Left colon (tissue), 2 donors: ENCODE measurements around the gene LRFN2. TPM values are rescaled to one million over a fixed set of nuclear protein-coding genes. Genes with fewer than 3 reads are reported as not detected.

Source experiments
- ATAC-seq: fragments of 200-7000 bp; cut with Tn5 transposase; one replicate; pipeline ENCODE4 v1.9.1; 2020; ENCODE audit warnings: mild to moderate bottlenecking, moderate library complexity
- DNase-seq, 2 donors: peaks; one replicate each; pipeline ENCODE4 v3.0.0-alpha.2; 2020
- intact Hi-C, 2 donors: fragments of 100-400 bp; cut with DNase I in 1 of 2; cut with micrococcal nuclease in 1 of 2; formaldehyde crosslinking; loops; one replicate each; pipeline versions ENCODE4 v1.11.2 to v1.14.0; 2022; cut with DNase I, micrococcal nuclease
- total RNA-seq, 2 donors: library from RNA; stranded (reverse); fragmentation: NEBNext Ultra II Directional; extraction: Animal tissue kit (Norgen Biotek cat#: 25700); gene quantifications; one replicate each; pipeline ENCODE4 v1.2.1, GENCODE V29; 2021
- donor health status: DM: no; HTN: no; CAD: no.
- donor health status: DM: yes; HTN: yes; CAD: no.

LRFN2 gene
- total RNA-seq, 2 donors from 2014 or later: 0.36 to 0.64 TPM

- ATAC-seq (no peak), DNase-seq (no peak)
- intact Hi-C loops: loop anchor here in 1 of 2 donors (10.0 kb wide), 1 partner anchor 1316 kb away; no protein-coding TSS in a partner anchor
These were observed 96.7 kb downstream of the LRFN2 start for GRCh38 chr6:40490508-40490907.

- no peak for DNase-seq
- ATAC-seq: no peak
- intact Hi-C loops: loop anchor here in 1 of 2 donors (10.0 kb wide), 1 partner anchor 1315 kb away; no protein-coding TSS in a partner anchor
These were observed 97.4 kb downstream of the LRFN2 start for GRCh38 chr6:40489798-40490197.

- DNase-seq (no peak), ATAC-seq (no peak)
- intact Hi-C loops: no loop called here
These were observed 100.6 kb downstream of the LRFN2 start for GRCh38 chr6:40486576-40486975.

- intact Hi-C loops: no loop called here
- ATAC-seq: no peak
- no peak for DNase-seq
These were observed 101.4 kb downstream of the LRFN2 start for GRCh38 chr6:40485795-40486194.

GRCh38 chr6:40485300-40485699 is 101.9 kb downstream of the LRFN2 start:
- no peak for DNase-seq
- intact Hi-C loops: no loop called here
- ATAC-seq: no peak

- intact Hi-C loops: no loop called here
- DNase-seq: no peak
- ATAC-seq: no peak
These were observed 103.1 kb downstream of the LRFN2 start for GRCh38 chr6:40484066-40484465.

- no peak for ATAC-seq
- DNase-seq: no peak
- intact Hi-C loops: no loop called here
These were observed 104.6 kb downstream of the LRFN2 start for GRCh38 chr6:40482532-40482931.

GRCh38 chr6:40480678-40481077 is 106.5 kb downstream of the LRFN2 start:
- no peak for ATAC-seq

GRCh38 chr6:40479706-40480105 is 107.5 kb downstream of the LRFN2 start:
- ATAC-seq (no peak), DNase-seq (no peak)
- intact Hi-C loops: no loop called here

More at GRCh38 chr6:40480678-40481077, 106.5 kb downstream of the LRFN2 start:
- intact Hi-C loops: no loop called here
- DNase-seq: no peak

- DNase-seq (no peak), ATAC-seq (no peak)
- intact Hi-C loops: no loop called here
These were observed 109.7 kb downstream of the LRFN2 start for GRCh38 chr6:40477246-40478126.

GRCh38 chr6:40476673-40477072 is 110.5 kb downstream of the LRFN2 start:
- ATAC-seq (no peak), DNase-seq (no peak)
- intact Hi-C loops: no loop called here

- DNase-seq: no peak
- no peak for ATAC-seq
- intact Hi-C loops: no loop called here
These were observed 112.2 kb downstream of the LRFN2 start for GRCh38 chr6:40474937-40475336.

GRCh38 chr6:40473026-40473425 is 114.1 kb downstream of the LRFN2 start:
- DNase-seq (no peak), ATAC-seq (no peak)
- intact Hi-C loops: no loop called here

GRCh38 chr6:40472353-40472752 is 114.8 kb downstream of the LRFN2 start:
- intact Hi-C loops: no loop called here
- ATAC-seq (no peak), DNase-seq (no peak)

GRCh38 chr6:40471243-40471642 is 115.9 kb downstream of the LRFN2 start:
- DNase-seq (no peak), ATAC-seq (no peak)

GRCh38 chr6:40469323-40469722 is 117.8 kb downstream of the LRFN2 start:
- ATAC-seq (no peak), DNase-seq (no peak)
- intact Hi-C loops: no loop called here

More at GRCh38 chr6:40471243-40471642, 115.9 kb downstream of the LRFN2 start:
- intact Hi-C loops: no loop called here

GRCh38 chr6:40466986-40467539 is 120.1 kb downstream of the LRFN2 start:
- intact Hi-C loops: no loop called here
- ATAC-seq (no peak), DNase-seq (no peak)

GRCh38 chr6:40461643-40462042 is 125.5 kb downstream of the LRFN2 start:
- DNase-seq (no peak), ATAC-seq (no peak)
- intact Hi-C loops: no loop called here

- intact Hi-C loops: no loop called here
- DNase-seq: no peak
- no peak for ATAC-seq
These were observed 126.8 kb downstream of the LRFN2 start for GRCh38 chr6:40460380-40460779.

GRCh38 chr6:40457261-40457660 is 129.9 kb downstream of the LRFN2 start:
- intact Hi-C loops: no loop called here
- DNase-seq (no peak), ATAC-seq (no peak)
